OCI-LY1 (cell line): ENCODE data around the gene CDC25B.

Source experiments
- H2AFZ ChIP-seq: fragments of 200-600 bp; sonication (generic), shearing (Covaris generic); 2 replicates; pipeline ENCODE4 v1.6.0; 2014; ENCODE audit warnings: antibody characterized with exemption, mild to moderate bottlenecking, low read length
- H3F3A ChIP-seq: fragments of 200-600 bp; sonication (generic), shearing (Covaris generic); 2 replicates; pipeline ENCODE4 v1.6.0; 2014; ENCODE audit warnings: mild to moderate bottlenecking, antibody characterized with exemption, low read length, moderate library complexity; ENCODE audit not compliant: insufficient read depth
- H3K27ac ChIP-seq: fragments of 200-600 bp; sonication (generic); 2 replicates; pipeline ENCODE4 v1.5.1; 2014; ENCODE audit warnings: low read length, mixed run types, mild to moderate bottlenecking, low read depth; ENCODE audit not compliant: poor library complexity, severe bottlenecking
- H3K27me3 ChIP-seq: fragments of 200-600 bp; sonication (generic); 2 replicates; pipeline ENCODE4 v1.6.0; 2014; ENCODE audit warnings: antibody characterized with exemption, mild to moderate bottlenecking, low read length, moderate library complexity; ENCODE audit not compliant: insufficient read depth
- H3K36me3 ChIP-seq: fragments of 200-600 bp; sonication (generic); 2 replicates; pipeline ENCODE4 v1.6.1; 2014; ENCODE audit warnings: mild to moderate bottlenecking, antibody characterized with exemption, low read length, moderate library complexity, mixed read lengths; ENCODE audit not compliant: insufficient read depth
- H3K4me1 ChIP-seq: fragments of 200-600 bp; sonication (generic); 2 replicates; pipeline ENCODE4 v1.5.1; 2014; ENCODE audit warnings: mild to moderate bottlenecking, low read length, moderate library complexity; ENCODE audit not compliant: insufficient read depth, severe bottlenecking
- H3K4me2 ChIP-seq: fragments of 200-600 bp; sonication (generic), shearing (Covaris generic); 2 replicates; pipeline ENCODE4 v1.6.1; 2014; ENCODE audit warnings: low read length
- H3K4me3 ChIP-seq: fragments of 200-600 bp; sonication (generic); 2 replicates; pipeline ENCODE4 v1.5.1; 2014; ENCODE audit warnings: low read length, low read depth, mild to moderate bottlenecking, mixed read lengths; ENCODE audit not compliant: poor library complexity, severe bottlenecking
- H3K79me2 ChIP-seq: fragments of 200-600 bp; shearing (Covaris generic); 2 replicates; pipeline ENCODE4 v1.6.1; 2016; ENCODE audit warnings: mixed run types, low read length, mixed read lengths; ENCODE audit not compliant: insufficient read depth
- H3K9ac ChIP-seq: fragments of 200-600 bp; sonication (generic), shearing (Covaris generic); 2 replicates; pipeline ENCODE4 v1.6.1; 2014; ENCODE audit warnings: mild to moderate bottlenecking, low read length, mixed read lengths
- H3K9me2 ChIP-seq: fragments of 200-600 bp; sonication (generic), shearing (Covaris generic); 2 replicates; pipeline ENCODE4 v1.6.1; 2014; ENCODE audit warnings: low read depth, mild to moderate bottlenecking, low read length, mixed read lengths
- H3K9me3 ChIP-seq: fragments of 200-600 bp; shearing (Covaris generic); 2 replicates; pipeline ENCODE4 v1.6.1; 2014; ENCODE audit warnings: low read length, mixed read lengths
- H4K20me1 ChIP-seq: fragments of 200-600 bp; sonication (generic), shearing (Covaris generic); 2 replicates; pipeline ENCODE4 v1.6.0; 2016; ENCODE audit warnings: mild to moderate bottlenecking, low read length; ENCODE audit not compliant: insufficient read depth
- EZH2 ChIP-seq: fragments of 200-600 bp; sonication (generic), shearing (Covaris generic); IDR thresholded peaks from 2 replicates; pipeline ENCODE4 v1.8.0; 2017; ENCODE audit warnings: borderline replicate concordance, mixed run types, mild to moderate bottlenecking, antibody characterized with exemption, low read length, moderate library complexity, mixed read lengths
- TF ChIP-seq, protein P1 (sequence below): fragments of 200-600 bp; sonication (generic), shearing (Covaris generic); IDR thresholded peaks from 2 replicates; pipeline ENCODE4 v1.5.1; 2017; ENCODE audit warnings: mild to moderate bottlenecking, antibody characterized with exemption, low read length, moderate library complexity, mixed read lengths

The CDC25B gene

DNA sequence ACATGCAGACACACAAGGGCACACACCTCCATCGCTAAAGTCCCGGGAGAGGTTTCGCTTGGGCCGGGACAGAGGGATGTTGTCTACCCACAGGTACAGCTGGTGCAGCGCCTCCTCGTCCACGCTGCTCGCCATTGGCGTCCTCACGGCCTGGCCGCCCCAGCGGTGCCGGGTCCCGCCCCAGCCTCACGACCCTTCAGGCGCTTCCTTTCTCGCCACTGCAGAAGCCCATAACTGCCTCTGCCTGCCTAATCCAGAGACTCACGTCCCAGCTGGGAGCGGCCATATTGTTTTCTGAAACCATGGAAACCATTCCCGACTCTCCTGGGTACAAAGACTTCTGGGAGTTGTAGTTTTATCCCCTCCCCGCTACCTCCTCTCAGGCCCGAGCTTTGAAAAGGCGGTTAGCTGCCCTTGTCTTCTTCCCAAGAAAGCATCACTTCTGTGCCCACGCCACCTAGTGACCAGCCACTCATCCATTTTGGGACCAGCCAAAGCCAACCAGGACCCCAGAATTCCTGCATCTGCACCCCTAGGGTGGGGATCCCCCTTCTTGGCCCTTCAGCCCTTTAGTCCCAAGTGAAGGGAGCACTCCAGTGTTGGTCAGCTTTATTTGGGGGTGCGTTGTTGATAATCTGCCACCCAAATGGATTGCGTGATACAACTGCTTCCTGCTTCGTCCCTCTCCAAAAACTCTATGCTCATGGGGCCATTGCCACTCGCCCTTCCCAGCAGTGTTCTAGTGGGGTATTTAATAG is 14.8 kb upstream of the CDC25B start, which contains the start of gene SPEF1:
Gene SPEF1 (minus strand): TSS at position 296 of the 758 bp plus-strand sequence. CDS start 161 bp downstream, at position 135.
- Histone ChIP-seq H3K4me2 (peak within 1 kb of the TSS; percentile 66), H3K27ac (no peak within 1 kb of the TSS), H3K27me3 (peaks cover 7% of the 10 kb centered on the region), H3K9me3 (no peaks in the 10 kb centered on the region), H4K20me1 (no peaks in the 10 kb centered on the region), H3F3A (no peaks in the 10 kb centered on the region), H3K36me3 (peaks cover 4% of the 10 kb centered on the region), H3K4me1 (peaks cover 56% of the 10 kb centered on the region), H3K79me2 (no peaks in the 10 kb centered on the region), H2AFZ (no peak within 1 kb of the TSS), H3K9ac (no peak within 1 kb of the TSS; the same call in 1 of the 2 replicates), H3K4me3 (peak within 1 kb of the TSS; percentile 51), H3K9me2 (no peaks in the 10 kb centered on the region)
- no peak for TF ChIP-seq EZH2
- TF ChIP-seq, protein P1, sequence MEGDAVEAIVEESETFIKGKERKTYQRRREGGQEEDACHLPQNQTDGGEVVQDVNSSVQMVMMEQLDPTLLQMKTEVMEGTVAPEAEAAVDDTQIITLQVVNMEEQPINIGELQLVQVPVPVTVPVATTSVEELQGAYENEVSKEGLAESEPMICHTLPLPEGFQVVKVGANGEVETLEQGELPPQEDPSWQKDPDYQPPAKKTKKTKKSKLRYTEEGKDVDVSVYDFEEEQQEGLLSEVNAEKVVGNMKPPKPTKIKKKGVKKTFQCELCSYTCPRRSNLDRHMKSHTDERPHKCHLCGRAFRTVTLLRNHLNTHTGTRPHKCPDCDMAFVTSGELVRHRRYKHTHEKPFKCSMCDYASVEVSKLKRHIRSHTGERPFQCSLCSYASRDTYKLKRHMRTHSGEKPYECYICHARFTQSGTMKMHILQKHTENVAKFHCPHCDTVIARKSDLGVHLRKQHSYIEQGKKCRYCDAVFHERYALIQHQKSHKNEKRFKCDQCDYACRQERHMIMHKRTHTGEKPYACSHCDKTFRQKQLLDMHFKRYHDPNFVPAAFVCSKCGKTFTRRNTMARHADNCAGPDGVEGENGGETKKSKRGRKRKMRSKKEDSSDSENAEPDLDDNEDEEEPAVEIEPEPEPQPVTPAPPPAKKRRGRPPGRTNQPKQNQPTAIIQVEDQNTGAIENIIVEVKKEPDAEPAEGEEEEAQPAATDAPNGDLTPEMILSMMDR, result peak; percentile 42; the same call in 1 of the 2 replicates

DNA sequence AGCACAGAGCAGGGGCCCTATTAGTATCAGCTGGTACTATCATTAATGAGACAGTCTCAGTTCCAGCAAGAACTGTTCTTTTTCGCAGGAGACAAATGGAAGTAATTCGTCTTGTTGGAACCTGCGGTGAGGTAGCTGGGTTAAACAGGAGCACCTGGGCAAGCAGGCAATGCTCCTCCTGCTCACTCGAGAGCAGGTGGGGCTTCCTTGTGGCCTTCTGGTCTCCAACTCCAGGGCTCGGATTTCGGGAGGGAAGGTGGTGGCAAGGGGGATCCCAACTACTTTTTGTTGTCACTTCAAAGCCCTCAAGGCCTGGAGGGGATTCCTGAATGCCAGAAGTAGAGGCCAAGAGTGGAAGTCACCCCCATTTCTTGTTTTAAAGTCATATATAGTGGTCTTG is 13.5 kb upstream of the CDC25B start:
- Histone ChIP-seq H3K4me1 (peaks cover 57% of the 10 kb centered on the region), H3K4me2 (no peak overlapping the region), H3K27me3 (peaks cover 7% of the 10 kb centered on the region), H3K9me3 (no peaks in the 10 kb centered on the region), H4K20me1 (no peaks in the 10 kb centered on the region), H3K27ac (no peak overlapping the region), H3K9ac (no peak overlapping the region), H3K4me3 (no peak overlapping the region), H2AFZ (no peak overlapping the region), H3F3A (no peaks in the 10 kb centered on the region), H3K9me2 (no peaks in the 10 kb centered on the region), H3K79me2 (no peaks in the 10 kb centered on the region), H3K36me3 (peaks cover 4% of the 10 kb centered on the region)
- TF ChIP-seq, protein P1, result no peak

DNA sequence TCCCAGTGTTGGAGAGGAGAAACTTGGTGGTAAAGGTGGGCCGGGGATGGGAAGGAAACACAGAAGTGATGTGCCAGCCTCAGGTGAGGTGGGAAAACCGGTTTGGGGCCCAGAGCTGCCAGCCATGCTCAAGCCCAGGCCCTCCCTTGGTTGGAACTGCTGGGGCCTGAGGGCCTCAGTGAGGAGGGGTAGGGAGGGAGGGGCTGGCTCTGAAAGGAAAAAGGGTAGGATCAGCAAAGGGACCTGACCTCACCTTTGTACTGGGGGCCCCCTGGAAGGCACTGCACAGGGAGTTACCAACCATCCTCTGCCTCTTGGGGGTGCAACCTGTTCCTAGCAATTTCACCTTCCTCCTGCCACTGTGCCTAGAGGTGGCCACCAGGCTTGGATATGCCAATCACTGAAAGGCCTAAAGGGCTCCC is 13.0 kb upstream of the CDC25B start:
- H3K79me2 ChIP-seq, result no peaks in the 10 kb centered on the region
- no peaks in the 10 kb centered on the region for H3F3A ChIP-seq
- H4K20me1 ChIP-seq, result no peaks in the 10 kb centered on the region
- no peaks in the 10 kb centered on the region for H3K9me3 ChIP-seq
- H3K27me3 ChIP-seq, result peaks cover 7% of the 10 kb centered on the region
- H3K9ac ChIP-seq, result no peak overlapping the region
- H3K27ac ChIP-seq, result no peak overlapping the region
- peaks cover 53% of the 10 kb centered on the region for H3K4me1 ChIP-seq
- H3K9me2 ChIP-seq, result no peaks in the 10 kb centered on the region
- no peak for TF ChIP-seq EZH2
- TF ChIP-seq, protein P1, result no peak
- H2AFZ ChIP-seq, result no peak overlapping the region
- H3K4me2 ChIP-seq, result no peak overlapping the region
- peaks cover 4% of the 10 kb centered on the region for H3K36me3 ChIP-seq
- no peak overlapping the region for H3K4me3 ChIP-seq
